ENCODE results near the gene DLG1. TPM values are rescaled to one million over a fixed set of nuclear protein-coding genes. Genes with fewer than 3 reads are reported as not detected.

Gene DLG1
- total RNA-seq, 2 donors from 2014 or later = 64.5 to 64.7 TPM

DNA sequence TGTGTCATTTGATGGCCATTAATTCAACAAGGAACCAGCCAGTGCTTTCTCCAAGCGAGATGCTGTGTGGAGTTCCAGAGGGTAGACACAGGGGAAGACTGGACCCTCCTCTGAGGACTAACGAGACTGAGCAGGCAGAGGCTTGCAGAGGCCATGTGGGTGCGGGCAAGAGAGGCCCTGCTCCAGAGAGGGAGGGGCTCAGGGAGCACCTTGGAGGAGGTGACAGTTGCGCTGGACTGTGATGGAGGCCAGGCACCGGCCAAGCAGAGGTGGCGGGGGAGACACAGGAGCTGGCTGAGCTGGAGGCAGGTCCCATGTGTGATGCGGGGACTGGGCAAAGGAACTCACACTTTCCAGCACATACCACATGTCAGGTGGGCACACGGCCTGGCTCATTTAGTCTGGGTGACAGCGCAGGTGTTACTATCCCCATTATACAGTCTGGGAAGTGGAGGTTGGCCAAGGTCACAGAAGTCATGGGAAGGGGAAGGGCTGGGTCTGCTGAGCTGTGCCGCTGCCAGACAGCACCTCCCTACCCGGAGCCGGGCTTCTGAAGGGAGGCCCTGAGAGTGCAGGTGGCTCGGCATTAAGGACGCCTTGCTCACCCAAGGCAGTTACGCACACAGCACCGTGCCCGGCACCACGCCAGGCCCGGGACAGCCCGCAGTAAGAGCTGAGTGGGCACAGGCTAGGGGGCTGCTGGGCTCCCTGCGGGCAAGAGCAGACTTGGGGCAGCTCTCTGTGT is 272.5 kb downstream of the DLG1 start:
- Mint-ChIP-seq H3K9me3 (no peaks in the 10 kb centered on the region), H3K27me3 (peaks cover 4% of the 10 kb centered on the region), H3K36me3 (ENCODE audit: low read depth) (no peaks in the 10 kb centered on the region), H3K27ac (no peak overlapping the region), H3K4me3 (no peak overlapping the region), H3K4me1 (peaks cover 5% of the 10 kb centered on the region)
- no peak for ATAC-seq (replicated peaks)

DNA sequence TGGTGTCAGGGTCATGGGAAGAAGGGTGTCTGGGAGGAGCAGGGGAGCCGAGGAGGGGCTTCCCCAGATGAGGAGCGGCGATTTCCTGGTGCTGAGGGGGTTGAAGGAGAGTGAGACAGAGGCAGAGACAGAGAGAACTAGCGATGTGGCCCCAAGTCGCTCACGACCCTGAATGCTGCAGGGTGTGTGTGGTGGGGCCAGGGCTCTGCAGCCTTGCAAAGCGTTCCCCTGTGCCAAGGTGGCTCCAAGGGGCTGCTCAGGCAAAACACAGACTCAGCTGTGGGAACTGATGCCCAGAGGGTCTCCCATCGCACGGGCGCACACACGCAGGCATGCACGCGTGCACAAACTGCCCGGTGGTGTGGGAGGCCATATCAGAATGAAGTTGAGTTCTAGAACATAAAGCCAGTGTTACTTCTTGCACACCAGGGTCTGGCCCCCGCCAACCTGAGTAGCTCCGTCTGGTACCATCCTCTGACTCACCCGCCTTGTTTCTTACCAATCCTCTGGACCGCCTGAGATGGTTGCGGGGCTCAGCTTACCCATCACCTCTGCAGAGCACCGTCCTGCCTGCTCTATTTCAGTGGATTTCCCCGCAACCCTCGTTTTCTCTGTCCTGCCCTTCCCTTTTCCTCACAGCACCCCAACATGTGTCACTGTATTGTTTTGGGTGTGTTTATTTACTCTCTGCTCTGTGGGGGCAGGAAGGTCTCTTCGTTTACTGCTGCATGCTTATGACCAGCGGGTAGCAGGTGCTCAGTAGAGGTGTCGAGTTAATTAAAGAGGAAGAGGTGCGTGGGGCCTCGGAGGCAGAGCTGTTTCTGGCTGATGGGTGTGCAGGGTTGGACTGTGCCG is 273.3 kb downstream of the DLG1 start:
- Mint-ChIP-seq H3K36me3 (ENCODE audit: low read depth) (no peaks in the 10 kb centered on the region), H3K9me3 (no peaks in the 10 kb centered on the region), H3K4me1 (peaks cover 5% of the 10 kb centered on the region), H3K4me3 (no peak overlapping the region), H3K27me3 (peaks cover 4% of the 10 kb centered on the region), H3K27ac (no peak overlapping the region)
- no peak for ATAC-seq (replicated peaks)

DNA sequence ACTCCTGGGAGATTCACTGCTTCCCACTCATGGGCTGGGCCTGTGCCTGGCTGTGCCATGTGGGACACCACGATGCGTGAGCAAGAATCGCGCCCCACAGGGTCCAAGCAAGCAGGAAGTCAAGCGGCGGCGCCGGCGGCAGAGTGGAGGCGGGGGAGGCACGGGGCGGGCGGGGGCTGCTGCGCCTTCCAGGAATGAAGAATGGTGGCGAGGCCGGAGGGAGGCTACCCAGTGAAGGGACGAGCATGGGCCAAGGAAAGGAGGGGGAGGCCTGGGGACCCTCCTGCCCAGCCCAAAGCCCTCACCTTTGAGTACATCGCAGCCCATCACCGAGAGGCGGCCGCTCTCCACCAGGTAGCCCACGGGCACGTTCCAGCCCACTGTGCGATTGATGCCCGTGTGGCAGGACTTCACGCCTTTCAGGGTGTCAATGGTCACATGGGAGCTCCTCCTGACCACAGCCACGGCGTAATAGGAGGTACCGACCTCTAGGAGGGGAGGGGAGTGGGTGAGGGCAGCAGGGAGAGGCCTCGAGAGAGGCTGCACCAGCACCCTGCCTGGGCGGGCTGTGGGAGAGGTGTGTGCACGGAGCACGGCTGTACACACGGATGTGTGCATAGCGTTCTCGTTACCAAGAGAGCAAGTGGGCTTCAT is 274.3 kb downstream of the DLG1 start:
- peak; percentile 8 for ATAC-seq (replicated peaks)

DNA sequence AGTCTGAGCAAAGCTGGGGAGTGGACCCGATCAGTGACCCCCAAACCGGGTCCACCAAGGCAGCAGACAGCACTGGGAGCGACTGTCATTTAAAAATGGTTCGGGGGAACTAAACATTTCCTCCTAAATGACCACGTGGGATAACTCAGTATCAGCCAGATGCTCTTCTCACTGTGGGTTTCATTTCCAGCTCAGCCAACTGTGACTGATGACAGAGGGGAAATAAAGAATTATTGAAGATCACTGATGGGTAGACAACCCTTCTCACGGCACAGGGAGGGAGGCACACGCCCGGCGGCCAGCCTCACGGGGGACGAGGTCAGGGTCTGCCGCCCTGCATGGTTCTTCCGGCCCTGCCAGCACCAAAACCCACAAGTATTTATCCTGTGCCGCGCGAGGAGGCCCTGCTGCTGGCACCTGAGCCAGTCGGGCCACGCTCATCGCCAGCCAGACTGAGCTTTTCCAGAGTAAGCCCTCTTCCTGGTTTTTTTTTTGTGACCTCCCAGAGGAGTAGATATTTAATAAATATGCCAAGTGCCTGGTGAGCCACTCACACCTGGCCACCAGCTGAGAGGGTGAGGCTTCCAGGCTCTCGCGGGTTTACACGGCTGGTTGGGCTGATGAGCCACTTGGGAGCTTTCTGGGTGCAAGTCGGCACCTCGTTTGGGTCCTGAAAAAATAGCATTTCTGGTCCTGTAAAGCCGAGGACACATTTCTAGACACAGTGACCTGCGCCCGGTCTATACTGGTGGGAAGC is 275.0 kb downstream of the DLG1 start:
- Mint-ChIP-seq H3K9me3 (no peaks in the 10 kb centered on the region), H3K4me3 (peak overlapping the region; percentile 40), H3K4me1 (peaks cover 5% of the 10 kb centered on the region), H3K27ac (no peak overlapping the region), H3K27me3 (peaks cover 4% of the 10 kb centered on the region), H3K36me3 (ENCODE audit: low read depth) (no peaks in the 10 kb centered on the region)
- ATAC-seq (replicated peaks) = peak; percentile 16

More for the DNA sequence above, 274.3 kb downstream of the DLG1 start:
- Mint-ChIP-seq H3K27me3 (peaks cover 4% of the 10 kb centered on the region), H3K4me1 (peaks cover 5% of the 10 kb centered on the region), H3K9me3 (no peaks in the 10 kb centered on the region), H3K4me3 (peak overlapping the region; percentile 40), H3K36me3 (ENCODE audit: low read depth) (no peaks in the 10 kb centered on the region), H3K27ac (no peak overlapping the region)

DNA sequence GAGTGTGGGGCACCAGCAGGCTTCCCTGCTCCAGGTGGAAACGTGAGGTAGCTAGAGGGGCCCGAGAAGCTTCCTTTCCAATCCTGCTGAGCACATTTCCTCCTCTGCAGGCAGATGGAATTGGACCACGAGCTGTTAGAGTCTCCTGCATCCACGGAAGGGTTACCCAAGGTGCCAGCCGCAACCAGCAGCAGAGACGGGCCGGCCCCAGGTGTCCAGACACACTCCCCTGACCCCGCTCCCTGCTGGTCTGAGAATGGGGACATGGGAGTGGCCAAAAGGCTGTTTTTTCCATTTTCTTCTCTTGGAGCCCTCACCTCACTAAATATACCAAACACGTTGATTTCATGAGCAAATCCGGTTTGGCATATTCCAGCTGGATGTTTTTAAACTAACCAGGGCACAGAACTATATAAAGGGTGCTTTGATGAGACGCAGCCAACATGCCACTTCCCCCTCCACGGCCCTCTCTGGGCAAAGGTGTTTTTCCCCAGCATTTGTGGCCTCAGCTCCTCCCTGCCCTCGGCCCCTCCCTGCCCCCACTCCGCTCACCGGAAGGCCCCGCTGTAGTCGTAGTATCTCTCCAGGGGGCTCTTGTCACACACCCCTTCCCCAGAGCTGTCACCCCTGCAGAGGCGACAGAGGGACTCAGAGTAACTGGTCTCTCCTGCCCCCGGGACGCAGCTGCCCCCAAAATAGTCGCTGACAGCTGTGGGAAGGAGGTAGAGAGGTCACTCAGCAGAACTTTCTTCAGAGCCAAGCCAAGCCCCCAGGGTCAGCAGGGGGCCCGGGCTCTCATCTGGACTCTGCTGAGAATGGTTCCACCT is 275.8 kb downstream of the DLG1 start:
- ATAC-seq (replicated peaks) = no peak

DNA sequence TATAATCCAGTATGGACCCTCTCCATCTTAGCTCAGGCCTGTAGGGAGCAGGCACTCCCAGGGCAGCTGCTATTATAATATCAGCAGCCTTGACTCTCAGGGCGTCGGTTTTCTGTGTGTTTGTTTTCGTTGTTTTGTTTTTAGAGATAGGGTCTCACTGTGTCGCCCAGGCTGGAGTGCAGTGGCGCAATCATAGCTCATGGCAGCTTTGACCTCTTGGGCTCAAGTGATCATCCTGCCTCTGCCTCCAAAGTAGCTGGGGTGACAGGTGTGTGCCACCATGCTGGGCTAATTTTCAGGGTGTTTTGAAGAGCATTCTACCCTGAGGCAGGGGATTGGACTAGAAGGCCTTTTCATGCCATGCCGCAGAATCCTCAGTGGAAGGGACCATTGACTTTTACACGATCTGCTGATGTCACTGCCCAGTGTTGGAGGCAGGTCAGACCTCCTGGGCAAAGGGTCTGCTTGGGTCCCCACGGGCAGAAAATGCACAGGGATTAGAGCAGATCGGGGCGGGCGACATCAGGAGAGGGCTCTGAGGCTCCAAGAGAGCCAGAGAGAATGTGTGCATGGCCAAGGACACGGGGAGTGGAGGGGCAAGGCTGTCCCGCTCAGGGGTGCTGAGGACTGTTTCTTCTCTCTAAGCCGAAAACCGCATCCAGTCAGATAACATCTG is 276.5 kb downstream of the DLG1 start:
- Mint-ChIP-seq H3K36me3 (ENCODE audit: low read depth) (no peaks in the 10 kb centered on the region), H3K4me3 (no peak overlapping the region), H3K9me3 (no peaks in the 10 kb centered on the region), H3K27me3 (peaks cover 4% of the 10 kb centered on the region), H3K4me1 (peaks cover 5% of the 10 kb centered on the region), H3K27ac (no peak overlapping the region)
- no peak for ATAC-seq (replicated peaks)

More for the DNA sequence above, 275.8 kb downstream of the DLG1 start:
- no peaks in the 10 kb centered on the region for H3K36me3 Mint-ChIP-seq (ENCODE audit: low read depth)
- no peaks in the 10 kb centered on the region for H3K9me3 Mint-ChIP-seq
- H3K27me3 Mint-ChIP-seq = peaks cover 4% of the 10 kb centered on the region
- peak overlapping the region; percentile 40 for H3K4me3 Mint-ChIP-seq
- no peak overlapping the region for H3K27ac Mint-ChIP-seq
- H3K4me1 Mint-ChIP-seq = peaks cover 5% of the 10 kb centered on the region

DNA sequence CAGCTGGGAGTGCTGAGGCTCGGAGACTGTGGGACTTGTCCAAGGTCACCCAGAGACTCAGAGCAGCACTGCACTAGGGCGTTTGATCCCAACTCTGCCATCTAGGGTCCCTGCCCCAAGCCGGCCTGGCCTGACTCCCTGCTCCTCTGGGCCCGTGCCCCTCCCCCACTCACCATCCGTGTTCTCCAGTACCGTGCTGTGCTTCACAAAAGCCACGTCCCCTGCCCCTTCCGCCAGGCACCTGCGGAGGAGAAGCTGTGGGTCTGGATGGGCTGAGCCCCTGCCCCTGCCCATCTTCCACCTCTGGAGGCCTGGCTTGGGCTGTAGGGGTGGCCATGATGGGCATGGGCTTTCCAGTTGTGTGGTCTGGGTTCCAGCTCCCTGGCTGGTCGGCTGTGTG is 277.2 kb downstream of the DLG1 start:
- ATAC-seq (replicated peaks) = no peak
- Mint-ChIP-seq H3K27ac (no peak overlapping the region), H3K9me3 (no peaks in the 10 kb centered on the region), H3K4me1 (peaks cover 5% of the 10 kb centered on the region), H3K4me3 (no peak overlapping the region), H3K27me3 (peaks cover 4% of the 10 kb centered on the region), H3K36me3 (ENCODE audit: low read depth) (no peaks in the 10 kb centered on the region)

DNA sequence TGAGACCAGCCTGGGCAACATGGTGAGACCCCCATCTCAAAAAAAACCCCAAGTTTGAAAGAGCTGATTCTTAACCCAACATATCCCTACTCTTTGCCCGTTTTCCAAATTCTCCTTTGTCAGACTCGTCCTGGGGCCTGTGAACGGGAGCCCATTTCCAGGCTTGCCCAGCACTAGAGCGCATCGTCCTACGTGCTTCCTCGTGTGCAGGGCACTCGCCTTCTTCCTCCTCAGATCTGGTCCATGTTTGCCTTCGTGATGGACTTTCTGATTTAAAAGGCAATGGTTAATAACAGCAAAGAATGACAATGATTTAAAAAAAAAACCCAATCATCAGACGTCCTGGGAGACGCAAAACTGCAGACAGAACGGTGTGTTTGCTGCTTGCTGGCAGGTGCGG is 278.9 kb downstream of the DLG1 start:
- H3K27me3 Mint-ChIP-seq = peaks cover 4% of the 10 kb centered on the region
- no peaks in the 10 kb centered on the region for H3K9me3 Mint-ChIP-seq
- H3K36me3 Mint-ChIP-seq (ENCODE audit: low read depth) = no peaks in the 10 kb centered on the region
- no peak overlapping the region for H3K4me3 Mint-ChIP-seq
- H3K27ac Mint-ChIP-seq = no peak overlapping the region
- H3K4me1 Mint-ChIP-seq = peaks cover 5% of the 10 kb centered on the region
- ATAC-seq (replicated peaks) = no peak

DNA sequence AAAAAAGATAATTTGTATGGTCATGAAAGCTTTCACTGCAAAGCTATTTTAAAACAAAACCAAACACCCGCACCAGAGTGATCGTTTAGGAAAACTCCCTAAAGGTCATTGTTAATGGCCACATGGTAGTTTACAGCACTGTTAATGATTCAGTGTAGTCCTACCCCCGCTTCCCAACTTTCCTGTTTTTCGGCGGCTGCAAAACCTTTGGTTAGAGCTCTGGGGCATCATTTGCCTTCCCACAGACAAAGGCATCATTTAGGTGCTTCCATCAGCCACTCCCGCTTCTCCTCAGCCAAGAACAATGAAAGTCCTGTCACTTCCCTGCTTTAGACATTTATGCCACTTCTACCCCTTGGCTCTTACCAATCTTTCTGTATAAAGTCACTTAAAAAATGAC is 279.4 kb downstream of the DLG1 start:
- H3K36me3 Mint-ChIP-seq (ENCODE audit: low read depth) = no peaks in the 10 kb centered on the region
- peaks cover 5% of the 10 kb centered on the region for H3K4me1 Mint-ChIP-seq
- H3K27ac Mint-ChIP-seq = no peak overlapping the region
- ATAC-seq (replicated peaks) = no peak
- no peaks in the 10 kb centered on the region for H3K9me3 Mint-ChIP-seq
- H3K4me3 Mint-ChIP-seq = no peak overlapping the region
- peaks cover 4% of the 10 kb centered on the region for H3K27me3 Mint-ChIP-seq

DNA sequence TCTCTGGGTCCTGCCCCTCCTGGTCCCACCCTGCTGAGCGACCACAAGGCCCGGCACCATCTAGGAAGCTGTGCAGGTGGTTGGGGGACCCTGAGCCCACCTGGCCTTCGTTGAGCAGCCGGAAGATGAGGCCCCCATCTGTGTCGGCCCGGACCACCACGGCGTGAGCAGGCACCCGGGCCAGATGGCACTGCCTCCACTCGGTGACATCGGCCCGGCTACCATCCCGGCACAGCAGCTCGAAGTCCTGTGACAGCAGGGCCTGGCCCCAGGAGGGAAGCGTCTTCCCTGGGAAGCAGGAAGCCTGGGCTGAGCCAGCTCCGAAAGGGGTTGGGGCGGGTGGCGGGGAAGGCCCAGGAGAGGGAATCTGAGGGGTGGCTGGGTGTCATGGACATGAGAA is 281.4 kb downstream of the DLG1 start:
- no peak overlapping the region for H3K4me3 Mint-ChIP-seq
- ATAC-seq (replicated peaks) = no peak
- H3K4me1 Mint-ChIP-seq = no peaks in the 10 kb centered on the region
- H3K27me3 Mint-ChIP-seq = no peaks in the 10 kb centered on the region
- H3K36me3 Mint-ChIP-seq (ENCODE audit: low read depth) = no peaks in the 10 kb centered on the region
- H3K27ac Mint-ChIP-seq = no peak overlapping the region
- no peaks in the 10 kb centered on the region for H3K9me3 Mint-ChIP-seq

DNA sequence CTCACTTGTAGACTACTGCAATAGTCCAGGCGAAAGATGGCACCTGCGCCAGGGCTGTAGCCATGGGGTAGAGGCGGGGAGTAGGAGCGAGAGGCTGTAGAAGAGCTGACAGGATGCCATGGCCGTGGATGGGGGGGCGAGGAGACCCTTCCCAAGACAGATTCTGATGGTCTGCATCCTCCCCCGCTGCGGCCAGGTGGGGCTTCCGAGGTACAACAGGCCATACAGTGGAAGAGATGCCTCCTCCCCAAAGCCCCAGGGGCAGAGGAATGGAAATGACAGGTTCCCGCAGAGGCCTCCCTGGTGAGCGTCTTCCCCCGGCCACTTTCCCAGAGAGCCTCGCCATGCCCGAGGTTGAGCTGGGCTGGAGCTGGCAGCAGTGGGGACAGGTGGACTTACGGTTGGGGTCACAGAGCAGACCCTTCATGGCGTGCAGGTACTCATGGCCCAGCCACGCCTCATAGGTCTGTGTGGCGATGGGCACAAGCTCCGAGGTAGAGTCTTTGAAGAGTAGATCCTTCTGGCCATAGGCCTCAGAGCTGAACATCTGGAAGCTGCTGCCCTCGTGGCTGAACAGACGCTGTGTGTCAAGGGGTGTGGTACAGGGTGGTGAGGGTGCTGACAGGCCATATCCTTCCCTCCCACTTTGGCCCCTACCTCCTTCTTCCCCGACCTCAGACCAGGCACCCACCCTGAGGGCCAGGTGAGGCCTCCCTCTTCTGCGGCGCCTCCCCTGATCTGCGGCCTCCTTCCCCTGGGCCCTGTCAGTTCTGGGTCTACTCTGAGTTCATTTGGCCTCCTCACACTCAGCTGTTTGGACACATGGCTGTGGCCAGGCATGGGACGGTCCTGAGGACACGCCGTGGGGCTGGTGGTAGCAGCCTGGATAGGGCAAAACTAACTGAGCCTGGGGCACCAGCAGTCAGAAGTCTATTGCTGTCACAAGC is 282.3 kb downstream of the DLG1 start:
- ATAC-seq (replicated peaks) = no peak
- Mint-ChIP-seq H3K9me3 (no peaks in the 10 kb centered on the region), H3K4me1 (no peaks in the 10 kb centered on the region), H3K4me3 (no peak overlapping the region), H3K36me3 (ENCODE audit: low read depth) (no peaks in the 10 kb centered on the region), H3K27me3 (no peaks in the 10 kb centered on the region), H3K27ac (no peak overlapping the region)

DNA sequence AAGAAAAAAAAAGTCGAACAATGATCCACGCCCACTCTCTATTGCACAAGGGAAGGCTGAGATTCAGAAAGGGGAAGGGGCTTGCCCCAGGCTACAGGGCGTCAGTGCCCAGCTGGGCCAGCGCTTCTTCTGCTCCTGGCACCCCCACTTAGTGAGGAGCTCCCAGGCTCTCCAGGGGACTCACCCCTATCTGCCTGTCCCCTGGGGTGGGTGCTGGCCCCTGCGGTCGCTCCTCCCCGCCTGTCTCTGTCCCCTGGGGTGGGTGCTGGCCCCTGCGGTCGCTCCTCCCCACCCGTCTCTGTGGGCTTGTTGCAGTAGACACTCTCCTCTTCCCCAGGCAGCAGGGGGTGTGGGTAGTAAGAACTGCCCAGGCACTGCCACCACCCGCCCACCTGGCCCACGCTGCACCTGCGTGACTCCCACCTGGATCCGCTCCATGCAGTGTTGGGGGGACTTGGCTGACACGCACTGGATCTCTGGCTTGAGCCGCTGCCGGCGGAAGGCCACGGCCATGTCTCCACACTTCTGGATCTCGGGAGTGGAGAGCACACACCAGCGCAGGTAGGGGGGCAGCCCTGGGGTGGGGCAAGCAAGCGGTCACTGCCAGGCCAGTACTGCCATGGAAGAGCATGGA is 283.4 kb downstream of the DLG1 start:
- ATAC-seq (replicated peaks) = no peak
- Mint-ChIP-seq H3K4me3 (no peak overlapping the region), H3K36me3 (ENCODE audit: low read depth) (no peaks in the 10 kb centered on the region), H3K4me1 (no peaks in the 10 kb centered on the region), H3K27me3 (no peaks in the 10 kb centered on the region), H3K27ac (no peak overlapping the region), H3K9me3 (no peaks in the 10 kb centered on the region)
